ENCODE measurements around the gene DARS1.

Gene DARS1

GRCh38 chr2:135945526-135945925 lies 39.9 kb downstream of the DARS1 start:
- TF ChIP-seq, protein P1, sequence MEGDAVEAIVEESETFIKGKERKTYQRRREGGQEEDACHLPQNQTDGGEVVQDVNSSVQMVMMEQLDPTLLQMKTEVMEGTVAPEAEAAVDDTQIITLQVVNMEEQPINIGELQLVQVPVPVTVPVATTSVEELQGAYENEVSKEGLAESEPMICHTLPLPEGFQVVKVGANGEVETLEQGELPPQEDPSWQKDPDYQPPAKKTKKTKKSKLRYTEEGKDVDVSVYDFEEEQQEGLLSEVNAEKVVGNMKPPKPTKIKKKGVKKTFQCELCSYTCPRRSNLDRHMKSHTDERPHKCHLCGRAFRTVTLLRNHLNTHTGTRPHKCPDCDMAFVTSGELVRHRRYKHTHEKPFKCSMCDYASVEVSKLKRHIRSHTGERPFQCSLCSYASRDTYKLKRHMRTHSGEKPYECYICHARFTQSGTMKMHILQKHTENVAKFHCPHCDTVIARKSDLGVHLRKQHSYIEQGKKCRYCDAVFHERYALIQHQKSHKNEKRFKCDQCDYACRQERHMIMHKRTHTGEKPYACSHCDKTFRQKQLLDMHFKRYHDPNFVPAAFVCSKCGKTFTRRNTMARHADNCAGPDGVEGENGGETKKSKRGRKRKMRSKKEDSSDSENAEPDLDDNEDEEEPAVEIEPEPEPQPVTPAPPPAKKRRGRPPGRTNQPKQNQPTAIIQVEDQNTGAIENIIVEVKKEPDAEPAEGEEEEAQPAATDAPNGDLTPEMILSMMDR (IDR thresholded peaks at IDR 0.05; ENCODE audit: low read depth, low read length, missing control alignments), result no peak
- DNase-seq (ENCODE audit: low read depth), result no peak
- H3K4me3 ChIP-seq (ENCODE audit: low read depth, low read length), result no peak overlapping the region
- in situ Hi-C loops (cut with HindIII; ENCODE audit: low sequenced_read_pairs), result no loop called here

GRCh38 chr2:135944625-135945024 lies 40.8 kb downstream of the DARS1 start:
- no peak for DNase-seq (ENCODE audit: low read depth)
- TF ChIP-seq, protein P1 (IDR thresholded peaks at IDR 0.05; ENCODE audit: low read depth, low read length, missing control alignments), result no peak
- H3K4me3 ChIP-seq (ENCODE audit: low read depth, low read length), result no peak overlapping the region
- in situ Hi-C loops (cut with HindIII; ENCODE audit: low sequenced_read_pairs), result no loop called here

DNA sequence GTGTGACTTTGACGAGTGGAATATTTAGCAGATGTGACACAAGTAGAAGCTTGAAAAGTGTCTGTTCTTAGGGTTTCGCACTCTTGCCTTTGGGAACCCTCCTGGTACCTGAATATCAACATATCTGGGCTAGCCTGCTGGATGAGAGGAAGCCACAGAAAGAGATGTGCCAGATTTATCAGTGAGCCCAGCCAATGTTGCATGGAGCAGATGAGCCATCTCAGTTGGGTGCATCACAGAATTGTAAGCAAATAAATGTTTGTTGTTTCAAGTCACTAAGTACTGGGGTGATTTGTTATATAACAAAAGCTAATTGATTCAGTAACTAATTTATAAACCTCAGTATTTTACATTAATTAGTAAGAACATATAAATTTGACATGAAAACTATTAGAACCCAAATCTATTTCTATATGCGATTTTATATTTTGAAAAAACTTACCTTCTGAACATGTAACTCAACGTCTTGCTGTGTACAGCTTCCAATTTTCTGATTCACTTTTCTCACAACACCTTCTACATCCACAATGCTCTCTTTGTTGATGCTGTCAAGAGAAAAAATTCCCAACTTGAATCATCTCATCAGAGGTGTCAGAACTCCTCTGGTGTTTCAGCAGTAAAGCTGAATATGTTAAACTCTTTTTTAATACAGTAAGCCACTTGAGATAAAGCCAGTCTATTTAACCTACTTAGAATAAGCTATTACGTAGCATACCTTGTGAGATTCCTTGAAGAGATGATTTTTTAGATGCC lies 42.3 kb downstream of the DARS1 start:
- in situ Hi-C loops (cut with HindIII; ENCODE audit: low sequenced_read_pairs), result no loop called here
- TF ChIP-seq, protein P1 (IDR thresholded peaks at IDR 0.05; ENCODE audit: low read depth, low read length, missing control alignments), result no peak

DNA sequence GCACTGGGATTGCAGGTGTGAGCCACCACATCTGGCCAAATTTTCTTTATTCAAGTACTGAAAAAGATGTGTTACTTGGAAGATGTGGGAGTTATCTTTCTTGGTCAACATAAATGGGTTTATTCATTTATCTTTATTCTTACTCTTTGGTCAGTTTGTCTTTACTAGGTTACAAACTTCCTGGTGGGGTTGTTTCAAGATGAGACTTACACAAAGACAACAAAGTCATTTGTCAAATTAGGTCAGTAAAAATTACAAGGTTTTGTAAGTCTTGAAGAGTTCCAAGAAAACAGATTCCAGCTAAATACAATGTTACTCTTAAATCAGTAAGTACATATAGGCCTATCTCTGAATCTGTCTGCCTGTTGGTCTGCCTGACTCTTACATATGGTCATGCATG lies 48.9 kb downstream of the DARS1 start:
- TF ChIP-seq, protein P1 (IDR thresholded peaks at IDR 0.05; ENCODE audit: low read depth, low read length, missing control alignments), result no peak
- no peak for DNase-seq (ENCODE audit: low read depth)
- in situ Hi-C loops (cut with HindIII; ENCODE audit: low sequenced_read_pairs), result no loop called here
- no peak overlapping the region for H3K4me3 ChIP-seq (ENCODE audit: low read depth, low read length)

More for the DNA sequence above, 42.3 kb downstream of the DARS1 start:
- no peak for DNase-seq (ENCODE audit: low read depth)
- no peak overlapping the region for H3K4me3 ChIP-seq (ENCODE audit: low read depth, low read length)

GRCh38 chr2:135935914-135936313 lies 49.5 kb downstream of the DARS1 start:
- no peak for DNase-seq (ENCODE audit: low read depth)
- in situ Hi-C loops (cut with HindIII; ENCODE audit: low sequenced_read_pairs), result no loop called here
- TF ChIP-seq, protein P1 (IDR thresholded peaks at IDR 0.05; ENCODE audit: low read depth, low read length, missing control alignments), result no peak
- no peak overlapping the region for H3K4me3 ChIP-seq (ENCODE audit: low read depth, low read length)

DNA sequence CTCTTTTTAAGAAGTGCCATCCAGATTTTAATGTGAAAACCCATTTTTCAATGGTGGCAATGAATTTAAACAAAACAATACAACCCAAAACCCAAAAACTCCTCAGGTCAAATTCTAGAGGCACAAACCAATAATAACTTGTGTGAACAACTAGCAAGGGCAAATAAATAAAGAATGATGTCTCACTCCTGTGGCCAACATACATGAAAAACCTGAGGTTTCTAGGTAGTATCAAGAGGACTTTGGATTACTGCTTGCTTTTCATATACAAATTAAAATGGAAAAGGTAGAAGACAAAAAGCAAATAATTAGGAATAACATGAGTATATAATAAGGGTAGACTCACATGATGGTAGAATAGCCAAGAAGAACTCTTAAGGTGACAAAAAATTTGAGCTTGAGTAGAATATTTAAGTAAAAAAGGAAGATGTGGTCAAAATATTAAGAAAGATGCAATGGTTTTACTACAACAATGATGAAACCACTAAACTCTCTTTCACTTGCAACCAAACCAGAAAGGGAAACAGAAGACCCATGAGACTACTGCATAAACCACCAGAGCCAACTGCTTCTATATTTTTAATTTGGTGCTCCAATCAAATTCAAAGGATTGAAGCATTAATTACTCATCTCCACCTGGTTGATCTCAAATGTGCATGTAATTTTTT lies 53.5 kb downstream of the DARS1 start:
- TF ChIP-seq, protein P1 (IDR thresholded peaks at IDR 0.05; ENCODE audit: low read depth, low read length, missing control alignments), result no peak
- H3K4me3 ChIP-seq (ENCODE audit: low read depth, low read length), result no peak overlapping the region
- in situ Hi-C loops (cut with HindIII; ENCODE audit: low sequenced_read_pairs), result no loop called here
- DNase-seq (ENCODE audit: low read depth), result no peak
